ENCODE results near the gene MT4.

DNA sequence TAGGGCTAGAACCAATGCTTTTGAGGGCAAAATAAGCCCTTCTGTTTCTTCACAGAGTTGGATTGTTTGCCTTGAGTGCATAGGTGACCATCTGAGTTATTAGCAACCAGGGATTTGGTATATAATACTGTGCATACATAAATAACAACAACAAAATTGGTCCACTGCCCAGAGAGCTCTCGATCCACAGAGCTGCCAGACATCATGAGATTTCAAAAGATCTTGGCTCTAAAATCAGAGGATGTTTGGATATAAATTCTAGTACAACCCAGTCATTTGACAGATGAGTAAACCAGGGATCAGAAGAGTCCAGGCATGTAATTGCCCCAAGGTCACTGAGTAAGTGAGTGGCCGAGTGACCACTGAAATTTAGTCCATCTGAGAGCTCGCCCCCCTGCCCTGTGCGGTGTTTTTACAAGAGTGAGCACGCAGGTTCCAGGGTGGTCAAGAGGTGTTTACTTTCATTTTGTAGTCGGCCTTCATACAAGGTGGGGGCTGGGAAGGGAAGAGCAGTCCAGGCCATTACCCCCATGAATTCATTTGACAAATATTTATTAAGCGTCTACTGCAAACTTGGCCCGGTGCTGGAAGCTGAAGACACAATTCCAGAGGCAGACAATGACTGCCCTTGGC, 41.7 kb downstream of the MT4 start:
- no peak for TF ChIP-seq CTBP1 (IDR thresholded peaks at IDR 0.05; ENCODE audit: borderline replicate concordance)
- no peak for TF ChIP-seq TARDBP (IDR thresholded peaks at IDR 0.05)
- TF ChIP-seq FOXM1 (IDR thresholded peaks at IDR 0.05; ENCODE audit: borderline replicate concordance), result no peak
- no peak for TF ChIP-seq ARNT (IDR thresholded peaks at IDR 0.05)
- no peak for TF ChIP-seq SP1 (IDR thresholded peaks at IDR 0.05)
- TF ChIP-seq HDGF (IDR thresholded peaks at IDR 0.05; ENCODE audit: borderline replicate concordance), result no peak
- no peak for TF ChIP-seq SUZ12 (IDR thresholded peaks at IDR 0.05)
- no peak for TF ChIP-seq NFRKB (IDR thresholded peaks at IDR 0.05)
- no peak for TF ChIP-seq L3MBTL2 (conservative IDR thresholded peaks at IDR 0.05)
- TF ChIP-seq FOXK2 (IDR thresholded peaks at IDR 0.05), result no peak
- TF ChIP-seq BHLHE40 (IDR thresholded peaks at IDR 0.05; ENCODE audit: borderline replicate concordance), result no peak
- TF ChIP-seq, protein P1, sequence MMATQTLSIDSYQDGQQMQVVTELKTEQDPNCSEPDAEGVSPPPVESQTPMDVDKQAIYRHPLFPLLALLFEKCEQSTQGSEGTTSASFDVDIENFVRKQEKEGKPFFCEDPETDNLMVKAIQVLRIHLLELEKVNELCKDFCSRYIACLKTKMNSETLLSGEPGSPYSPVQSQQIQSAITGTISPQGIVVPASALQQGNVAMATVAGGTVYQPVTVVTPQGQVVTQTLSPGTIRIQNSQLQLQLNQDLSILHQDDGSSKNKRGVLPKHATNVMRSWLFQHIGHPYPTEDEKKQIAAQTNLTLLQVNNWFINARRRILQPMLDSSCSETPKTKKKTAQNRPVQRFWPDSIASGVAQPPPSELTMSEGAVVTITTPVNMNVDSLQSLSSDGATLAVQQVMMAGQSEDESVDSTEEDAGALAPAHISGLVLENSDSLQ (IDR thresholded peaks at IDR 0.05), result no peak
- TF ChIP-seq ELF4 (IDR thresholded peaks at IDR 0.05), result no peak
